Stimulated activated CD8-positive, alpha-beta memory T cell treated with anti-CD3 and anti-CD28 coated beads, Interleukin-12 subunit alpha, Interleukin-12 subunit beta, amount 100 ng/mL, for 24 hours (primary cell): ENCODE results near the gene DCAF6.
"Not testable (repeated sequence)": the region's sequence is repeated elsewhere in the genome, so short reads cannot be mapped to it uniquely, and the experiment has no call there.

Experiments used
- DNase-seq: peaks from one replicate; pipeline ENCODE4 v3.0.0-alpha.2; 2020; ENCODE audit errors: extremely low read depth

Gene DCAF6

DNA sequence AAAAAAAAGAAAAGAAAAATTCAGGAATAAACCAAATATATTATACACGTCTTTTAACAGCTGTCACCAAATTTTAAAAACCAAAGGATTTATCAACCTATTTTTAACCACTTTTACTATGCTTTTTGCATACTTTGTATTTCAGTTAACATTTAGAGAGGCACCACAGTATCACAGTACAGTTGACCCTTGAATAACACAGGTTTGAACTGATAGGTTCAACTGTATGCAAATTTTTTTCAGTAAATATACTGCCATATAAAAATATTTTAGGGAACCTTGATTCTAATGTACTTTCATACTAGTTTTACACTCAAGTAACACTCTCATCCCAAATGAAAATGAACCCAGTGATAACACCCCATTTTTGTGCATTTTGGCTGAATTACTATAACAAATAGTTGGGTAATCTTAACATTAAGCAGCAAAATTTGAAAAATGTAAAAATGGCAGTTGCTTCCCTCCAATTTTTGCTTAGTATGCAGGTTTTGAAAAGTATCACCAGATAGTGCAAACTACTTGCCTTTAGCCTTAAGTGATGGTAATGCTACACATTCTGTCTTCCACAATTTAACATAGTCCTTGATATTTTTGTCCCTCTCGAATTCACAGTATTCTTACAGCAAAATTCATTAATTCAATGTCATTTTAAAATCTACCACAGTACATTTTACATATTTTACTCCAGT lies 11.8 kb upstream of the DCAF6 start:
- DNase-seq = no peak

DNA sequence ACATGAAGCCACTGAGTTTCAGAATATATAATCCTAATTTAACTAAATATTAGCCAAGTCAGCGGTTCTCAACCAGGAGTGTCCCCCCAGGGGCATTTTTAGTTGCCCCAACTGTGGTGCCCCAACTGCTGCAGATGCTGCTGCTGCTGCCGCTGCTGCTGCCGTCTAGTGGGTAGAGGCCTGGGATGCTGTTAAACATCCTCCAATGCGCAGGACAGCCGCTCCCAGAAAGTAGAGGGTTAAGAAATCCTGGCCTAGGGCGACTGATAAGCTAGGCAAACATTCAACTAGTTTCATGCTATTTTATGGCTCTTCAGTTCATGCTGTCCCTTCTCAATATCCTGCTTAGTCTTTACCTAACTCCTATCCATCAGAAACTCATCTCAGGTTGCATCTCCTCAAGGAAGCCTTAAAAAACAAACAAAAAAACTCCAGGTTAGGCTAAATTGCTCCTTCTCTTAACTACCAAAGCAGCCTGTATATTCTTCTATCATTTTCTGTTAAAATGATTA lies 9.9 kb upstream of the DCAF6 start:
- no peak for DNase-seq

DNA sequence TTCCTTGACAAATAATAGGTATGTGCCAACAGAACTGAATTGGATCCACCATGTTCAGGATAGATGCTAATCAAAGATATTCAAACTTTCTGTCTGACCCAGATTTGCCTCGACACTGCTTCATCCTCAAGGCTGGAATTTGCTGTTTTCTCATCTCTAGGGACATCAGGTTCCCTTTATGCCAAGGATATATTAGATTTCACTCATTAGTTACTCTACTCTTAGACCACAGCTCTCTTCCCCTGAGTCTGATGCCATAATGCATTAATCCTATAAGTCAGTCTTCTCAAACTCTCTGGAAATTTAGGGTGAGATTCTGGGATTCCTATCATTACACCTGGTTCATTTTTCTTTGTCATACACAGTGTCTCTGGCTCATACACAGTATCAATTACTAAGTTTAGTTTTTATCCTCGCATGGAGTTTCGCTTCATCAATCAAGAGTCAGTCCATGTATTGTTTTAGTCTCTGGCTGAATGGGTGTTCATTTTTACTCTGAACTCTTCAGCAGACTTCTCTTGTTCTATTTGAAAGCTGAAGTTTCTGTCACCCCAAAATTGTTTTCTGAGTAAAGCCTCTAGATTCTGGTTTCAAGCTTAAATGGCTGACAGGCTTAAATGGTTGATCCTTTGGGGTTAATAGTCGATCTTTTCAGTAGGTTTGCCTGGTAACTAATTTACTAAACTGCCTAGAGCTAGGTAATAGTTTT lies 9.3 kb upstream of the DCAF6 start:
- DNase-seq = no peak

DNA sequence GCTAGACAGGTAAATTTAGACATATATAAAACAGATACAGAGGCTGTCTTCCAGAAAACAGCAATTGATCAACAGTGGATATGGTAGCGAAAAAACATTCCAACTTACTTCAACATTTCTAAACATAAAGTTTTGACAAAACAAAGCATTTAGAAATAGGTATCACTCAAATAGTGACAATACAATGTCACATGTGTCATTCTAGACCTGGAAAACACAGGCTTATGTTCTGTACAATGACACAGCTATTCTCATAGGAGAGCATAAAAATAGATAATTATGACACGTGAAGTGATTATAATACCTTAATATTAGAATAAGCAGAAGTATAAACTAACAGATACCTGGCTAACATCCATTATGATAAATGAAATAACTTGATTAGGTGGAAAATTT lies 8.0 kb upstream of the DCAF6 start:
- DNase-seq = no peak

DNA sequence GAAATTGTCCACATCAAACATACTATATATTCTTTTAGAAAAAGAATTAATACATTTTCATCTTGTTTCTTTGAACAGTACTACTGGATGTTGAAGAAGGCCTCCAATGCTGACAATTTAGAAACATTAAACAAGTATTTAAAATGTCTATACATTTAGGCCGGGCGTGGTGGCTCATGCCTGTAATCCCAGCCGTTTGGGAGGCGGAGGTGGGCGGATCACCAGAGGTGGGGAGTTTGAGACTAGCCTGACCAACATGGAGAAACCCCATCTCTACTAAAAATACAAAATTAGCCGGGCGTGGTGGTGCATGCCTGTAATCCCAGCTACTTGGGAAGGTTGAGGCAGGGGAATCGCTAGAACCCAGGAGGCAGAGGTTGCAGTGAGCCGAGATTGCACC lies 7.6 kb upstream of the DCAF6 start:
- not testable (repeated sequence) for DNase-seq

DNA sequence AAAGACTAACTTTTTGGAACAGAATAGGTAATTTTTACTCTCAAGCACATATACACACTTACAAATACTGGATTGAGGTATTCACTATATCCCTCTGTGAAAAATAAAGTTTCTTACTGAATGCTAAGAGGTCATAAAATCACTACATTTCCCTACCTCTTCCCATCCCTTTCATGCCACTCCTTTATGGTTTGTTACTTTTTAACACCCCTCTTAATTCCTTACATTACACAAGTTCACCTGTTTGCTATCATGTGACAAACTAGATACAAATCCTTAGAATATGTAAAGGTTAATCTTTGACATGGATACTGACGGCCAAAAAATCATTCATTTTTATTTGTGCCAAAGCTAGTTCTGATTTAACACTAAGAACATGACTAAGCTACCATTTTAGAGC lies 6.8 kb upstream of the DCAF6 start:
- DNase-seq = no peak

DNA sequence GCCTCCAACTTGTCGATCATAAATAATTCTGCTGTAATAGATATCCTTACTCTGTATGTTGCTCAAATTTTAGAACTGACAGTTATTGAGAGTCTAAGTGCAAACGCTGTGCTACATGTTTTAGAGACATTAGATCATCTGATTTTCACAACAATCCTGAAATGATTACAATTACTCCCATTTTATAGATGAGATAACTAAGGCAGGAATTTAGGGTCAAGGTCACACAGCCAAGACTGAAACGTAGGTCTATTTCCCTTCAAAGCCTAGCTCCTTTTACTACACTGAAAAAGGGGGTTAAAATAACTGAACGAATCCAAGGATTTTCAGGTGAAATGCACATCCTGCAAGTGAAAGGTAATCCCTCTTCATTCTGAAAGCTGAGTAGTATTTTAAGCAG lies 2.7 kb upstream of the DCAF6 start:
- no peak for DNase-seq

DNA sequence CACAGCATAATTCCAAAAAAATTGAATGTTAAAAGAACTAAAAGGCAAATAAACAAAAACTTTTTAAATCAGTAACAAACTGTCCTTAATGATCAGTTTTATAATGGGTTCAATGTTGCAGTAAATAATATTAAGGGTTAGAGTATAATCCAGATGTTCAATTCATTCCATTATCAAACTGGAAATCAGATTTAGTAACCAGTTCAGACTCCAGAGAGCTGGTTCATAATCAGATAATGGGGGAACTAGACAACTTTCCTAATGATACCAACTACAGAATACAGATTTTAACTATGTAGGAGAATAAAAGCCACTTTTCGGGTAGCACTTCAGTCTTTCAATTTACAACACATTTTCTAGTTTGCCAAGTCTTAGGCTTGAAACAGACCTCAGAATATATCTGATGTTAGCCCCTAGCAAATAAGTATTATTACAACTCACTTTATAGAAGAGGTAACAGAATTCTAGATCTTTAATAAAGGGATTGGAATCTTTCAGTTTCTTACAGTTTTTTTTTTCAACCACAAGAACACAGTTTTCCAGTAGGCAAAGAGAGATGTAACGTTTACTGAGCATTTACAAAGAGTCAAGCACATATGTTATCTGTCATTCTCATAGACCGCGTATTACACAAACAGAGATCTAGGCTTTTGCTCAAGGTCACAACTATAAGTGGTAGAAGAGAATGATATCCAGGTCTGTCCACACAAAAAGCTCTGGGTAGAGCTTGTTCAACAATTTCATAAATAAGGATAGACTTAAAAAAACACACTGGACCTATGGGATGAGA lies 1.9 kb upstream of the DCAF6 start:
- DNase-seq = no peak

DNA sequence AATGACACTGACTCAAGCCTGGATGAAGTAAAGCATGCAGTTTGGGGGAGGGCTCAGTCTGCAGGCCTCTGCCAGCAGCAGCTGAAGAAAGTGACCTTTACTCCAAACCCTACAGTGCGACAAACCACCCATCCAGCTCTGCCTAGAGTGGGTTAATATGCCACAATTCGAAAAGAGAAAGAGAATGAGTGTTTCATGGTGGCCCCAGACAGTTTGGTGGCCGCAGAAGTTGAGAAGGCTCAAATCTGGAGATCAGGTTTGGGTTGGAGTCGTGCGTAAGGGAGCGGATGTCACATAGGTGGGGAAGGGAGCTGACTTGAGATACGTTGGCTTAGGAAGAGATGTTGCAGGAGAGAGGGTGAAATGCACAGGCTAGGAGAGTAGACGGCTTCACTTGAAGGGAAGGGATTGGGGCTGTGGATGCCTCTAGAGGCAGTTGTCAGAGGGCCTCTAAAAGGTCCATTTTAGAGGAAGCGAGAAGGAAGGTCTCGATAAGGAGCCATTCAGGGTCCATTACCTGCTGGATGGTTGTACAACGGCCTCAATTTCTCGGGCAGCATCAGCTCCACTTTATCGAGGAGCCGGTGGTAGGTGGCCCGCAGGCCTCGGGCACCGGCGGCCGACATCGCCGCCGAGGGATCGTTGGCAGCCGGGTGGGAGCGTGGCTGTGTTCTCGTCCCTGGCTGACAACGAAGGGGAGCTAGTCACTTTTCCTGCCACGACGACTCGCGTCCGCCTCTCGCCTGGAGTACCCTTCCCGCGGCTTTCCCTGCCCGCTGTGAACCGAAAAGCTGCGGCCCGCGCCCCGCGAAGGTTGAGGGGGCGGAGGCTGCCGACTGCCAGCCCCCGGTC lies 1.0 kb upstream of the DCAF6 start:
- DNase-seq = no peak

DNA sequence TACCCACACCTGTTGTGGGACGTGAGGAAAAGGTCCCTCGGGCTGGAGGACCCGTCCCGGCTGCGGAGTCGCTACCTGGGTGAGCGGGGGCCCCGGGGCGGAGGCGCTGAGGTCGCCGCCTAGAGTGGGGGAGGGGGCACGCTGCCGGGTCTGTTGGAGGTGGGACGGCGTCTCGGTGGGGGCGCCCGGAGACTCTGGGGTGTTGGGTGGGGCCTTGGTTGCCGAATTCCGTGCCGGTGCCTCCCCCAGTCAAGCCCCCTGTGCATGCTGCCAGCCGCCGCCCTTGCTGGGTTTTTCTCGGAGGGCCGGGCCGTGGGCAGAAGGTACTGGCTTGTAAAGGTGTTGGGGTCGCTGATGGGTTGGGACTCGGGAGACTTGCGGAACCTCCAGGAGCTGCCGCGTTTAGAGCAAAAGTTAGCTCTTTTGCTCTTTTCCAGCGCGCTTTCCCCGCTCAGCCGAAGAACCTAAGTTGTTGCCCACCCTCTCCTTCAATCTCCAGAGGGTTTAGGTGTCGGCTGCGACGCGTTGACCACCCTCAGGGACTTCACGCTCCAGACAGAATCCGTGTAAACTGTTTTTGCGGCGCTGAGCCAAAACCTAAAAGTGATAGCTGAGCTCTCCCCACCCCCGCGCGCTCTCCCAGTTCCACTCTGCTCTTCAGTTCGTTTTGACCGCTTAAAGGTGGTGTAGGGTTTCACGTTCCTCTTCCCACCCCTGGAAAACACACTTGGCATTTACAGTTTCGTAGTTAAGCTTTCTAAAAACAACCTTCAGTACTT lies 636 bp downstream of the DCAF6 start, which contains the start of gene MPC2:
TSS of gene MPC2 (minus strand) at position 143 of the 779 bp plus-strand sequence. CDS start 1,231 bp downstream, outside the sequence.
- no peak for DNase-seq

DNA sequence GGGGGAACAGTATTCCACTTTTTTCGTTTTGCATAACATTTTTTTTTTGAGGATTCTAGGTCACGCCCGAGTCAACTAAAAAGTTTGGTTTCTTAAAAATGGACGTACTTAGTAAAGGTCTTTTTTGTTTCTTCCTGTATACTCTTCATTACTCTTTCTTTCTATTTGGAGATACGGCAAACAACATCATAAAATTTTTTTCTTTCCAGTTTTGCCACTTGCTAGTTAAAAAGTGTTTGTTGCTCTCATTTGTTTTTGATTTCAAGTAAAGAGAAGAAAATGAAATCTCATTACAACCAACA lies 1.2 kb downstream of the DCAF6 start:
- no peak for DNase-seq

DNA sequence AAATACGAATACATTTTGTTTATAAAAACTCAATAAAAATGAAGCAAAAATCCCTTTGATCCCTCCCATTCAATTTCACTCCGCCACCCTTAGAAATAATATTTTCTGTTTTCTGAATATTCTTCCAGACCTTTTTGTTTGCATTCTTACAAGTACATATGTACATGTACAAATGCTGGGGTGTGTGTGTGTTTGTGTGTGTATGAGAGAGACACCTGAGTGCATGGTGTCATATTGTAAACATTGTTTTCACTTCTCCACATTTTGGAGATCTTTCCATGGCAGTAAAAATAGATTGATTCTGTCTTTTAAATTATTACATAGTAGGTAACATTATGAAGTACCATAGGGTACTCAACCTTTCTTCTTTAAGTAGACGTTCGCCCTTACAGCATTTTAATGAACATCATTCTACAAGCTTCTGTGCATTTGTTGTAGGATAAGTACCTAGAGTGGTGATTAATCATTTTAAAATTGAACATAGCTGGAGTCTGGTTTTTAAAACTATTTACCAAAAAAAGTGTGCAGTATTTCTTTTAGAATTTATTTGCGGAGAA lies 1.7 kb downstream of the DCAF6 start:
- no peak for DNase-seq

DNA sequence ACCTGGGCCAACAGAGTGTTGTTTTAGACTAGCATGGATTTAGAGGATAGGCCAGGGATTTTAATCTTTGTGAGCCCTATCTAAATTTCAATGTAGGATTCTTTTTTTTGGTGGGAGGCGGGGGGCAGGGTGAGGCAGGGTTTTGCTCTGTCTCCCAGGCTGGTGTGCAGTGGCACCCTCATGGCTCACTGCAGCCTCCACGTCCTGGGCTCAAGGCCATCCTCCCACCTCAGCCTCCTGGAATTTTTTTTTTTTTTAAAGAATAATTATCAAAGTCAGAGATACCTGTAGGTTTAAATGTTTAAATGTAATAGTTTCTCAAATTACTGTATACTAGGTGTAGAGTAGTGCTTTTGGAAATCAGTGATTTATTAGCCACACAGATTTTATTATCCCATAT lies 3.8 kb downstream of the DCAF6 start:
- DNase-seq = no peak

DNA sequence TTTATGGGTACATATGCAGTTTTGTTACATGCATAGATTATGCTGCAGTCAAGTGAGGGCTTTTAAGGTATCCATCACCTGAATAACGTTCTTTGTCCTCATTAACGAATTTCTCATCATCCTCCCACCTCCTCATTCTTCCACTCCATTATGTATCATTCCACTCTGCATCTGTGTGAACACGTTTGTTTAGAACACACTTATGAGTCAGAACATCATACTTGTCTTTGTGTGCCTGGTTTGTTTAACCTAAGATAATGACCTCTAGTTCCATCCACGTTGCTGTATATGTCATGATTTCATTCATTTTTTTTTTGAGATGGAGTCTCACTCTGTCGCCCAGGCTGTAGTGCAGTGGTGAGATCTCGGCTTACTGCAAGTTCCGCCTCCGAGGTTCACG lies 7.1 kb downstream of the DCAF6 start:
- no peak for DNase-seq

DNA sequence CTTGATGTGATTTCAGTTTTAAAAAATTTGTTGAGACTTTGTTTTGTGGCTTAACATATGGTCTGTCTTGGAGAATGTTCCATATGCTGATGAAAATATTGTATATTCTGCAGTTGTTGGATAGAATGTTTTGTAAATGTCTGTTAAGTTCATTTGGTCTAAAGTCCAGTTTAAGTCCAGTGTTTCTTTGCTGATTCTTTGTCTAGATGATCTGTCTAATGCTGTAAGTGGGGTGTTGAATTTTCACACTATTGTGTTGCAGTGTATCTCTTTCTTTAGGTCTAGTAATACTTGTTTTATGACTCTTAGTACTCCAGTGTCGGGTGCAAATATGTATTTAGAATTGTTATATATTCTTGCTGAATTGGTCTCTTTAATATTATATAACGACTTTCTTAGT lies 11.2 kb downstream of the DCAF6 start:
- no peak for DNase-seq

DNA sequence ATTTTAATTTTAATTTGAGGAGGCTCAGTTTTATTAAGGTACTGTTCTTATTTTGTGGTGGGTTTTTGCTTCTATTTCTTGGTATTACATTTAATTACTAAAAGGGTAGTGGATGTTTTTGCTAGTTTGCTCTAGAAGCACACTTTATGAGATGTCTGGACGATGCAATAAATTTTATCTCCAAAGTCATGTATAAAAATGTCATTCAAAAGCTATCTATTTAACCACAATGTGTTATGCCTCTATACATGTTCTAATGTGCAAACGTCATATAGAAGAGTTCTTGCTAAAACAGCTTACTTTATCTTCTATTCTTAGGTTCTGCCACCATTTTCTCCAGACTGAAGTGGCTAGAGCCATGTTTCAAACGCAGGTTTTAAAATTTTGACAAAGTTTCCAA lies 13.3 kb downstream of the DCAF6 start:
- DNase-seq = no peak

DNA sequence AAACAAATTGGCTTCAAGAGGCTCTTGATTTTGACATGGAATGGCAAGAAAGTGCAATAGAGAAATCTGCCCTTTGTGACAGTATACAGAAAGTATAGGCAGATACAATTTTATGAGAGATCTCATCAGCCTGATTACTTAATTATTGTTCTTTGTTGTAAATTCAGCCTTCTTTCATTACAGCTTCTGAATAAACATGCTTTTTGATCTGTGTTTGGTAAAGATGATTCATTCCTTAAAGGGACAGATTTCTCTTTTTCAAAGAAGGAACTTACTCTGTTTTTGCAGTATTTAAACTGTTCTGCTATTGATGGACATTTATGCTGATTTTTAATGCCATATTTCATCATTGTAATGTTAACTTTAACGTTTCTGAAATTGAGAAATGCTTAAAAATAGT lies 14.1 kb downstream of the DCAF6 start:
- no peak for DNase-seq

DNA sequence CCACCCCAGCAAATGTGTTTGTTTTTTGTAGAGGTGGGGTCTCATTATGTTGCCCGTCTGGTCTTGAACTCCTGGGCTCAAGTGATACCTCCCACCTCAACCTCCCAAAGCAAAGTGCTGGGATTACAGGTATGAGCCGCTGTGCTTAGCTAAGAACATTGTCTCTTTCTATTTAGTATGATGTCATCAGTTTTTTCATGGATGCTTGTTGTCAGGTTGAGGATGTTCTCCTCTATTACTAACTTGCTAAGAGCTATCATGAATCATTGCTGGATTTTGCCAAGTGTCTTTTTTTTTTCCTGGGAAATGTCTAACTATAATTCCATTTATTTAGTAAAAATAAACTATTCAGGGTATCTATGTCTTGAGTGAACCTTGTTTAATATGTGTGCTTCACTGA lies 19.4 kb downstream of the DCAF6 start:
- no peak for DNase-seq

DNA sequence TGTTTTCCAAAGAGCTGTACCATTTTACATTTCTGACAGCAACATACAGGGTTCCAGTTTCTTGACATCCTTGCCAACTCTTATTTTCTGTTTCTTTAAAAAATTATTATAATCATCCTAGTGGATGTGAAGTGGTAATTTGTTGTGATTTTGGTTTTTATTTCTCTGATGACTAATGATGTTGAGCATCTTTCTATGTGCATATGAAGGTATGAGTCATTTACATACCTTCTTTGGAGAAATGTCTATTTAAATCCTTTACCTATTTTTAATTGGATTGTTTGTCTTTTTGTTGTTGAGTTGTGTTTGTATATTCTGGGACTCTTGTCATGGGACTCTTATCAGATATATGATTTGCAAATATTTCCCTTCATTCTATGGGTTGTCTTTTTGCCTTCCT lies 21.2 kb downstream of the DCAF6 start:
- no peak for DNase-seq

DNA sequence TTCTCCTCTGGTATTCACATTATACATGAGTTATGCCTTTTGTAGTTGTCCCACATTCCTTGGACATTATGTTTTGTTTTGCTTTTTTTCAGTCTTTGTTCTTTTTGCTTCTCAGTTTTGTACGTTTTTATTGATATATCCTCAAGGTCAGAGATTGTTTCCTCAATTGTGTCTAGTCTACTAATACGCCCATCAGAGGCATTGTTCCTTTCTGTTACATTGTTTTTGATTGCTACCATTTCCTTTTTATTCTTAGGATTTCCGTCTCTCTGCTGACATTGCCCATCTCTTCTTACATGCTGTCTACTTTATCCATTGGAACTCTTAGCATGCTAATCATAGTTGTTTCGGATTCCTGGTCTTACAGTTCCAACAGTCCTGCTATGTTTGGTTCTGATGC lies 28.2 kb downstream of the DCAF6 start:
- DNase-seq = no peak

DNA sequence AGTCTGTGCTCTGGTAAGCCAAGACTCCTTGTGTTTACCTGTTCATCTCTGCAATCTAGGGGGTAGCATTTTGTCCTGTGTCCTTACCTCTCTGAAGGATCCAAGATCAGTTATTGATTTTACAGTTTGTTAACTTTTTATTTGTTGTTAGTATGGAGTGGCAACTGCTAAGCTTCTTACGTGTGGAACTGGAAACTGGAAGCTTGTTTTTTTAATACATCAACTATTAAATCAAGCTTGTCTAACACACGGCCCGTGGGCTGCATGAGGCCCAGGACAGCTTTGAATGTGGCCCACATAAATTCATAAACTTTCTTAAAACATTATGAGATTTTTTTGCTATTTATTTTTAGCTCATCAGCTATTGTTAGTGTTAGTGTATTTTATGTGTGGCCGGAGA lies 29.6 kb downstream of the DCAF6 start:
- no peak for DNase-seq
